OCI-LY7 (cell line): Measurements from ENCODE around the gene ANKRD18B. TPM values are rescaled to one million over a fixed set of nuclear protein-coding genes. Genes with fewer than 3 reads are reported as not detected.
"Not testable (repeated sequence)": the region's sequence is repeated elsewhere in the genome, so short reads cannot be mapped to it uniquely, and the experiment has no call there.

ENCODE experiments used
- BruUV-seq: library from RNA; stranded (reverse); fragments of 400-500 nt; replicated peaks from 2 replicates; lab custom pipeline; 2021; lab: Mats Ljungman, UMichigan
- CTCF ChIA-PET: fragments of 300-600 bp; sonication (Branson Sonifier 250); formaldehyde crosslinking; loops from one replicate; lab custom pipeline; 2022; ENCODE audit warnings: antibody characterized with exemption; ENCODE audit not compliant: unreplicated experiment; lab: Charles Lee
- POLR2A ChIA-PET: fragments of 300-600 bp; sonication (Branson Sonifier 250); formaldehyde crosslinking; loops from one replicate; lab custom pipeline; 2022; ENCODE audit warnings: antibody characterized with exemption; lab: Charles Lee
- DNase-seq: peaks from one replicate; pipeline ENCODE4 v3.0.0-alpha.2; 2015; ENCODE audit warnings: low spot score
- H2AFZ ChIP-seq: fragments of 200-600 bp; sonication (generic), shearing (Covaris generic); 2 replicates; pipeline ENCODE4 v1.6.1; 2014; ENCODE audit warnings: mild to moderate bottlenecking, antibody characterized with exemption, low read length, moderate library complexity
- H3K27ac ChIP-seq: fragments of 200-600 bp; sonication (generic); 2 replicates; pipeline ENCODE4 v1.5.1; 2014; ENCODE audit warnings: mixed run types, low read depth, mild to moderate bottlenecking, moderate library complexity, low read length, inconsistent platforms; ENCODE audit not compliant: poor library complexity, severe bottlenecking
- H3K36me3 ChIP-seq: fragments of 200-600 bp; sonication (generic); 2 replicates; pipeline ENCODE4 v1.6.1; 2014; ENCODE audit warnings: mild to moderate bottlenecking, antibody characterized with exemption, low read length, moderate library complexity, mixed read lengths; ENCODE audit not compliant: insufficient read depth
- H3K4me1 ChIP-seq: fragments of 200-600 bp; sonication (generic); 2 replicates; pipeline ENCODE4 v1.5.1; 2014; ENCODE audit warnings: mild to moderate bottlenecking, low read length; ENCODE audit not compliant: insufficient read depth, poor library complexity, severe bottlenecking
- H3K4me2 ChIP-seq: fragments of 200-600 bp; sonication (generic); 2 replicates; pipeline ENCODE4 v1.6.1; 2014; ENCODE audit warnings: mild to moderate bottlenecking, low read length
- H3K4me3 ChIP-seq: fragments of 200-600 bp; sonication (generic); 2 replicates; pipeline ENCODE4 v1.5.1; 2014; ENCODE audit warnings: mild to moderate bottlenecking, low read depth, low read length; ENCODE audit not compliant: poor library complexity, severe bottlenecking
- H3K79me2 ChIP-seq: fragments of 200-600 bp; sonication (generic); 2 replicates; pipeline ENCODE4 v1.6.1; 2016; ENCODE audit warnings: low read depth, mild to moderate bottlenecking, low read length, moderate library complexity, mixed read lengths; ENCODE audit not compliant: insufficient read depth
- H3K9me2 ChIP-seq: fragments of 200-600 bp; sonication (generic); 2 replicates; pipeline ENCODE4 v1.6.1; 2016; ENCODE audit warnings: mild to moderate bottlenecking, low read length, mixed read lengths; ENCODE audit not compliant: insufficient read depth
- H3K9me3 ChIP-seq: fragments of 200-600 bp; sonication (generic); 2 replicates; pipeline ENCODE4 v1.6.1; 2014; ENCODE audit warnings: mild to moderate bottlenecking, mixed run types, low read length, mixed read lengths
- H4K20me1 ChIP-seq: fragments of 200-600 bp; sonication (generic); 2 replicates; pipeline ENCODE4 v1.6.1; 2014; ENCODE audit warnings: mild to moderate bottlenecking, antibody characterized with exemption, low read length, moderate library complexity, mixed read lengths; ENCODE audit not compliant: insufficient read depth
- CTCF ChIP-seq: fragments of 200-600 bp; sonication (generic); conservative IDR thresholded peaks from 2 replicates; pipeline ENCODE4 v1.5.1; 2014; ENCODE audit warnings: mild to moderate bottlenecking, antibody characterized with exemption, low read length, moderate library complexity, mixed read lengths
- EZH2phosphoT487 ChIP-seq: fragments of 200-600 bp; sonication (generic); IDR thresholded peaks from 2 replicates; pipeline ENCODE4 v1.6.1; 2018; ENCODE audit warnings: low read depth, borderline replicate concordance, mild to moderate bottlenecking, mixed run types, antibody characterized with exemption, low read length, moderate library complexity, mixed read lengths
- intact Hi-C: fragments of 100-400 bp; cut with micrococcal nuclease; formaldehyde crosslinking; loops from one replicate; pipeline ENCODE4 v1.10.0; 2022; ENCODE audit not compliant: unreplicated experiment
- total RNA-seq, 2 experiments: library from RNA; depleted of rRNA in 1 of 2; stranded (reverse); fragments of >200 nt in 1 of 2; shearing (Covaris generic) in 1 of 2; gene quantifications; 2 replicates each; pipeline ENCODE4 v1.2.3, GENCODE V29; 2014 to 2022

ANKRD18B gene
- total RNA-seq, 2 experiments from 2014 or later: not detected

- ChIA-PET CTCF (no interaction called here), POLR2A (interaction anchor here (0.7 kb wide), 2 partner anchors 180 to 186 kb away, joined by 3 read pairs; no protein-coding TSS in a partner anchor)
- DNase-seq: no peak
- no peak overlapping the region for H3K4me2 ChIP-seq
- no peak overlapping the region; the same call in 1 of the 2 replicates for H2AFZ ChIP-seq
- TF ChIP-seq CTCF (no peak), EZH2phosphoT487 (no peak)
- H3K79me2 ChIP-seq: no peaks in the 10 kb centered on the region
- H3K9me2 ChIP-seq: no peaks in the 10 kb centered on the region
- intact Hi-C loops: no loop called here
- H3K4me3 ChIP-seq: no peak overlapping the region
- no peak overlapping the region for H3K27ac ChIP-seq
- no peaks in the 10 kb centered on the region for H3K9me3 ChIP-seq
- H3K4me1 ChIP-seq: no peaks in the 10 kb centered on the region
- H3K36me3 ChIP-seq: no peaks in the 10 kb centered on the region
- no peaks in the 10 kb centered on the region for H4K20me1 ChIP-seq
- BruUV-seq: no TSS peak
Measured at GRCh38 chr9:33506626-33507370, 17.3 kb upstream of the ANKRD18B start.

- ChIA-PET POLR2A (interaction anchor here (0.6 kb wide), 1 partner anchor 482 kb away, joined by 4 read pairs; no protein-coding TSS in a partner anchor), CTCF (no interaction called here)
- Histone ChIP-seq H3K36me3 (no peaks in the 10 kb centered on the region), H3K79me2 (no peaks in the 10 kb centered on the region), H3K4me1 (no peaks in the 10 kb centered on the region), H3K9me2 (no peaks in the 10 kb centered on the region), H3K27ac (no peak overlapping the region), H3K4me3 (no peak overlapping the region), H3K9me3 (no peaks in the 10 kb centered on the region), H2AFZ (no peak overlapping the region), H3K4me2 (no peak overlapping the region), H4K20me1 (no peaks in the 10 kb centered on the region)
- no peak for TF ChIP-seq CTCF
- no peak for TF ChIP-seq EZH2phosphoT487
- intact Hi-C loops: no loop called here
- no TSS peak for BruUV-seq
- no peak for DNase-seq
Measured at GRCh38 chr9:33510262-33511183, 13.5 kb upstream of the ANKRD18B start.

GRCh38 chr9:33511184-33511517 is 12.9 kb upstream of the ANKRD18B start:
- H3K9me3 ChIP-seq, H3K27ac ChIP-seq, DNase-seq, H3K79me2 ChIP-seq, H3K4me2 ChIP-seq, BruUV-seq, H3K9me2 ChIP-seq, H2AFZ ChIP-seq, H3K4me1 ChIP-seq, H3K36me3 ChIP-seq, H4K20me1 ChIP-seq, POLR2A ChIA-PET, H3K4me3 ChIP-seq, CTCF ChIA-PET, intact Hi-C loops: not testable (repeated sequence)

- H3K4me3 ChIP-seq, H4K20me1 ChIP-seq, DNase-seq, H3K4me1 ChIP-seq, intact Hi-C loops, H3K27ac ChIP-seq, H3K9me3 ChIP-seq, H2AFZ ChIP-seq, H3K4me2 ChIP-seq, H3K9me2 ChIP-seq, POLR2A ChIA-PET, H3K36me3 ChIP-seq, H3K79me2 ChIP-seq, CTCF ChIA-PET, BruUV-seq: not testable (repeated sequence)
Measured at GRCh38 chr9:33512535-33512934, 11.5 kb upstream of the ANKRD18B start.
